Fibroblast of mammary gland (primary cell): ENCODE measurements around the gene UROD.

Experiments
- DNase-seq: peaks from one replicate; pipeline ENCODE4 v3.0.0-alpha.2; 2010; ENCODE audit warnings: low read depth
- H3K4me3 ChIP-seq: 2 replicates; pipeline ENCODE4 v1.5.1; 2011; ENCODE audit warnings: low read depth, mild to moderate bottlenecking, low read length, moderate library complexity; ENCODE audit not compliant: control insufficient read depth
- CTCF ChIP-seq: conservative IDR thresholded peaks from 2 replicates; pipeline ENCODE4 v1.5.1; 2011; ENCODE audit warnings: low read depth, low read length, inconsistent platforms; ENCODE audit not compliant: control insufficient read depth, insufficient read depth

Gene UROD

GRCh38 chr1:45013551-45014209, 1.6 kb downstream of the UROD start:
- peak overlapping the region; percentile 61 for H3K4me3 ChIP-seq
- DNase-seq, result no peak

GRCh38 chr1:45014321-45015028, 2.4 kb downstream of the UROD start:
- peak; percentile 88 for TF ChIP-seq CTCF
- DNase-seq, result peak; percentile 89
- H3K4me3 ChIP-seq, result no peak overlapping the region

More at GRCh38 chr1:45013551-45014209, 1.6 kb downstream of the UROD start:
- no peak for TF ChIP-seq CTCF

GRCh38 chr1:45015683-45016082, 3.6 kb downstream of the UROD start:
- TF ChIP-seq CTCF, result no peak
- no peak for DNase-seq
- H3K4me3 ChIP-seq, result no peak overlapping the region

- TF ChIP-seq CTCF, result no peak
- no peak for DNase-seq
- no peak overlapping the region for H3K4me3 ChIP-seq
Measured at GRCh38 chr1:45016090-45016697, 4.1 kb downstream of the UROD start.

- TF ChIP-seq CTCF, result no peak
- DNase-seq, result no peak
- H3K4me3 ChIP-seq, result no peak overlapping the region
Measured at GRCh38 chr1:45016767-45017166, 4.7 kb downstream of the UROD start.

GRCh38 chr1:45018599-45019230, 6.7 kb downstream of the UROD start:
- peak; percentile 81 for TF ChIP-seq CTCF
- H3K4me3 ChIP-seq, result no peak overlapping the region
- DNase-seq, result peak; percentile 58
